ENCODE results near the gene AFAP1L1.
"Not testable (repeated sequence)": the region's sequence is repeated elsewhere in the genome, so short reads cannot be mapped to it uniquely, and the experiment has no call there.

AFAP1L1 gene

GRCh38 chr5:149380466-149381121, 108.9 kb downstream of the AFAP1L1 start:
- in situ Hi-C loops (cut with MboI; ENCODE audit: low sequenced_read_pairs): no loop called here

GRCh38 chr5:149381261-149381985, 109.8 kb downstream of the AFAP1L1 start:
- in situ Hi-C loops (cut with MboI; ENCODE audit: low sequenced_read_pairs): no loop called here

GRCh38 chr5:149381986-149382338, 110.3 kb downstream of the AFAP1L1 start:
- in situ Hi-C loops (cut with MboI; ENCODE audit: low sequenced_read_pairs): no loop called here

- in situ Hi-C loops (cut with MboI; ENCODE audit: low sequenced_read_pairs): no loop called here
Observed at GRCh38 chr5:149382517-149383220, 111.0 kb downstream of the AFAP1L1 start.

- in situ Hi-C loops (cut with MboI; ENCODE audit: low sequenced_read_pairs): no loop called here
Observed at GRCh38 chr5:149383399-149383798, 111.7 kb downstream of the AFAP1L1 start.

GRCh38 chr5:149386166-149386565, 114.5 kb downstream of the AFAP1L1 start:
- in situ Hi-C loops (cut with MboI; ENCODE audit: low sequenced_read_pairs): no loop called here

- in situ Hi-C loops (cut with MboI; ENCODE audit: low sequenced_read_pairs): no loop called here
Observed at GRCh38 chr5:149387081-149387631, 115.5 kb downstream of the AFAP1L1 start.

GRCh38 chr5:149387982-149388381, 116.3 kb downstream of the AFAP1L1 start:
- in situ Hi-C loops (cut with MboI; ENCODE audit: low sequenced_read_pairs): no loop called here

- in situ Hi-C loops (cut with MboI; ENCODE audit: low sequenced_read_pairs): no loop called here
Observed at GRCh38 chr5:149388498-149389190, 117.0 kb downstream of the AFAP1L1 start.

GRCh38 chr5:149389552-149390495, 118.2 kb downstream of the AFAP1L1 start:
- in situ Hi-C loops (cut with MboI; ENCODE audit: low sequenced_read_pairs): no loop called here

- in situ Hi-C loops (cut with MboI; ENCODE audit: low sequenced_read_pairs): not testable (repeated sequence)
Observed at GRCh38 chr5:149391076-149391475, 119.4 kb downstream of the AFAP1L1 start.
